ENCODE results near the gene ESPN.
"Not testable (repeated sequence)": the region's sequence is repeated elsewhere in the genome, so short reads cannot be mapped to it uniquely, and the experiment has no call there.

The ESPN gene

GRCh38 chr1:6448749-6449631 lies 24.4 kb downstream of the ESPN start:
- DNase-seq, result peak; percentile 42

- DNase-seq, result no peak
These were observed 25.5 kb downstream of the ESPN start for GRCh38 chr1:6450005-6450450.

- DNase-seq, result not testable (repeated sequence)
These were observed 25.9 kb downstream of the ESPN start for GRCh38 chr1:6450486-6450885.

- DNase-seq, result no peak
These were observed 26.4 kb downstream of the ESPN start for GRCh38 chr1:6450943-6451373.

GRCh38 chr1:6453895-6454855 lies 29.6 kb downstream of the ESPN start:
- DNase-seq, result not testable (repeated sequence)

- DNase-seq, result peak; percentile 46
These were observed 30.5 kb downstream of the ESPN start for GRCh38 chr1:6454856-6455751.

GRCh38 chr1:6455752-6456520 lies 31.4 kb downstream of the ESPN start:
- DNase-seq, result not testable (repeated sequence)

- DNase-seq, result no peak
These were observed 32.4 kb downstream of the ESPN start for GRCh38 chr1:6456800-6457466.

GRCh38 chr1:6459850-6460265 lies 35.3 kb downstream of the ESPN start:
- peak; percentile 43 for DNase-seq

GRCh38 chr1:6460301-6461050 lies 35.9 kb downstream of the ESPN start:
- DNase-seq, result peak; percentile 91

GRCh38 chr1:6461051-6461530 lies 36.5 kb downstream of the ESPN start:
- no peak for DNase-seq

GRCh38 chr1:6461538-6462411 lies 37.2 kb downstream of the ESPN start:
- peak; percentile 34 for DNase-seq

- no peak for DNase-seq
These were observed 38.0 kb downstream of the ESPN start for GRCh38 chr1:6462412-6463119.

GRCh38 chr1:6463120-6463412 lies 38.5 kb downstream of the ESPN start:
- no peak for DNase-seq

GRCh38 chr1:6464514-6464836 lies 39.9 kb downstream of the ESPN start:
- DNase-seq, result peak; percentile 47

- DNase-seq, result no peak
These were observed 40.3 kb downstream of the ESPN start for GRCh38 chr1:6464915-6465314.

- peak; percentile 61 for DNase-seq
These were observed 41.0 kb downstream of the ESPN start for GRCh38 chr1:6465461-6466005.

- peak; percentile 75 for DNase-seq
These were observed 41.4 kb downstream of the ESPN start, which contains the start of gene TNFRSF25 for GRCh38 chr1:6466023-6466422. TNFRSF25 (minus strand) TSS chr1:6466173; CDS start chr1:6466107, 66 bp downstream.
